ENCODE data around the gene CCDC30. TPM values are rescaled to one million over a fixed set of nuclear protein-coding genes. Genes with fewer than 3 reads are reported as not detected.
"Not testable (repeated sequence)": the region's sequence is repeated elsewhere in the genome, so short reads cannot be mapped to it uniquely, and the experiment has no call there.

The CCDC30 gene
- total RNA-seq, 4 donors from 2014 or later: 0.64 to 5.0 (median 2.0) TPM

DNA sequence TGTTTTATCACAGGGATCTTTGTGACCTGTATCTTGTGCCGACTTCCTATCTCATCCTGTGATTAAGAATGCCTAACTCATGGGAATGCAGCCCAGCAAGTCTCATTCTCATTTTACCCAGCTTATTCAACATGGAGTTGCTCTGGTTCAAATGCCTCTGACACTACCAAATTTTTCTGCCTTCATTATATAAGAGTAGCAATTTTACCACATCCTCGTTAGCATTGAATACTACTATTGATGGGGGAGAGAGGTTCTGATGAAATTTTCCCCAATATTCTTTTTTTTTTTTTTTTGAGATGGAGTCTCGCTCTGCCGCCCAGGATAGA, 150.7 kb downstream of the CCDC30 start:
- no peaks in the 10 kb centered on the region for H3K9me3 ChIP-seq
- TF ChIP-seq, protein P1, sequence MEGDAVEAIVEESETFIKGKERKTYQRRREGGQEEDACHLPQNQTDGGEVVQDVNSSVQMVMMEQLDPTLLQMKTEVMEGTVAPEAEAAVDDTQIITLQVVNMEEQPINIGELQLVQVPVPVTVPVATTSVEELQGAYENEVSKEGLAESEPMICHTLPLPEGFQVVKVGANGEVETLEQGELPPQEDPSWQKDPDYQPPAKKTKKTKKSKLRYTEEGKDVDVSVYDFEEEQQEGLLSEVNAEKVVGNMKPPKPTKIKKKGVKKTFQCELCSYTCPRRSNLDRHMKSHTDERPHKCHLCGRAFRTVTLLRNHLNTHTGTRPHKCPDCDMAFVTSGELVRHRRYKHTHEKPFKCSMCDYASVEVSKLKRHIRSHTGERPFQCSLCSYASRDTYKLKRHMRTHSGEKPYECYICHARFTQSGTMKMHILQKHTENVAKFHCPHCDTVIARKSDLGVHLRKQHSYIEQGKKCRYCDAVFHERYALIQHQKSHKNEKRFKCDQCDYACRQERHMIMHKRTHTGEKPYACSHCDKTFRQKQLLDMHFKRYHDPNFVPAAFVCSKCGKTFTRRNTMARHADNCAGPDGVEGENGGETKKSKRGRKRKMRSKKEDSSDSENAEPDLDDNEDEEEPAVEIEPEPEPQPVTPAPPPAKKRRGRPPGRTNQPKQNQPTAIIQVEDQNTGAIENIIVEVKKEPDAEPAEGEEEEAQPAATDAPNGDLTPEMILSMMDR (IDR thresholded peaks at IDR 0.05): no peak
- H3K4me1 ChIP-seq: no peaks in the 10 kb centered on the region
- no peak overlapping the region for H3K27ac ChIP-seq
- no peak for DNase-seq (ENCODE audit: low spot score in 2 of 2)
- no peaks in the 10 kb centered on the region for H3K36me3 ChIP-seq
- no peaks in the 10 kb centered on the region for H3K27me3 ChIP-seq
- H3K4me3 ChIP-seq: no peak overlapping the region
- 93% methylated on average over 4 of the region's 4 CpGs for WGBS

- no peaks in the 10 kb centered on the region for H3K9me3 ChIP-seq
- H3K27me3 ChIP-seq: no peaks in the 10 kb centered on the region
- H3K27ac ChIP-seq: no peak overlapping the region
- TF ChIP-seq, protein P1 (IDR thresholded peaks at IDR 0.05): no peak
- TF ChIP-seq POLR2A (IDR thresholded peaks at IDR 0.05) (no peak), POLR2AphosphoS5 (IDR thresholded peaks at IDR 0.05) (no peak), EP300 (IDR thresholded peaks at IDR 0.05) (no peak)
- 43% methylated on average over 2 of the region's 2 CpGs for WGBS
- H3K36me3 ChIP-seq: no peaks in the 10 kb centered on the region
- H3K4me3 ChIP-seq: no peak overlapping the region
- no peak for DNase-seq (ENCODE audit: low spot score in 2 of 2)
- no peaks in the 10 kb centered on the region for H3K4me1 ChIP-seq
Measured at GRCh38 chr1:42618866-42619265, 155.8 kb downstream of the CCDC30 start.

- TF ChIP-seq POLR2AphosphoS5 (IDR thresholded peaks at IDR 0.05) (no peak), POLR2A (IDR thresholded peaks at IDR 0.05) (no peak), EP300 (IDR thresholded peaks at IDR 0.05) (no peak)
- TF ChIP-seq, protein P1 (IDR thresholded peaks at IDR 0.05): no peak
- H3K9me3 ChIP-seq: no peaks in the 10 kb centered on the region
- WGBS: 26% methylated on average over 2 of the region's 2 CpGs
- H3K4me3 ChIP-seq: no peak overlapping the region
- H3K27ac ChIP-seq: no peak overlapping the region
- no peaks in the 10 kb centered on the region for H3K27me3 ChIP-seq
- no peaks in the 10 kb centered on the region for H3K36me3 ChIP-seq
- no peak for DNase-seq (ENCODE audit: low spot score in 2 of 2)
- H3K4me1 ChIP-seq: no peaks in the 10 kb centered on the region
Measured at GRCh38 chr1:42620307-42620706, 157.2 kb downstream of the CCDC30 start.

- H3K27ac ChIP-seq; DNase-seq (ENCODE audit: low spot score in 2 of 2); H3K4me3 ChIP-seq; H3K4me1 ChIP-seq; H3K9me3 ChIP-seq; H3K27me3 ChIP-seq; H3K36me3 ChIP-seq: not testable (repeated sequence)
- 96% methylated on average over 4 of the region's 4 CpGs for whole genome bisulfite sequencing
Measured at GRCh38 chr1:42621180-42621579, 158.1 kb downstream of the CCDC30 start.

GRCh38 chr1:42627205-42627604, 164.1 kb downstream of the CCDC30 start:
- H3K36me3 ChIP-seq; H3K27ac ChIP-seq; DNase-seq (ENCODE audit: low spot score in 2 of 2); H3K9me3 ChIP-seq; H3K27me3 ChIP-seq; H3K4me3 ChIP-seq; H3K4me1 ChIP-seq: not testable (repeated sequence)
- WGBS: 86% methylated on average over 3 of the region's 3 CpGs

DNA sequence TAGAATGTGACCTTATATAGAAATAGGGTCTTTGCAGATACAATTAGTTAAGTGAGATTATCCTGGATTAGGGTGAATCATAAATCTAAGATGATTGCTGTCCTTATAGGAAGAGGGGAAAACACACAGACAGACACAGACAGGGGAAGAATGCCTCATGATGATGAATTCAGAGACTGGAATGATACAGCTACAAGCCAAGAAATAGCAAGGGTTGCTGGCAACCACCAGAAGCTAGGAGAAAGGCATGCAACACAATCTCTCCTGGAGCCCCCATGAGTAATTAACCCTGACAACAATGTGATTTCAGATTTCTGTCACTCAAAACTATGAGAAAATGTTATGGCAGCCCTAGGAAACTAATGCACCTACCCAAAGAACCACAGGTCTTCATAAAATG, 176.0 kb downstream of the CCDC30 start:
- TF ChIP-seq POLR2A (IDR thresholded peaks at IDR 0.05): no peak
- TF ChIP-seq, protein P1 (IDR thresholded peaks at IDR 0.05): no peak
- no peak for TF ChIP-seq EP300 (IDR thresholded peaks at IDR 0.05)
- TF ChIP-seq POLR2AphosphoS5 (IDR thresholded peaks at IDR 0.05): no peak
- H3K9me3 ChIP-seq: no peaks in the 10 kb centered on the region
- H3K27me3 ChIP-seq: no peaks in the 10 kb centered on the region
- H3K4me3 ChIP-seq: no peak overlapping the region
- no peak for DNase-seq (ENCODE audit: low spot score in 2 of 2)
- no peaks in the 10 kb centered on the region for H3K4me1 ChIP-seq
- H3K27ac ChIP-seq: no peak overlapping the region
- H3K36me3 ChIP-seq: no peaks in the 10 kb centered on the region
